ENCODE measurements around the gene PAX4.

Gene PAX4

GRCh38 chr7:127648986-127649385 is 31.0 kb upstream of the PAX4 start:
- Mint-ChIP-seq H3K4me1 (ENCODE audit: low read depth) (peaks cover 20% of the 10 kb centered on the region), H3K36me3 (ENCODE audit: low read depth) (peaks cover 8% of the 10 kb centered on the region), H3K9me3 (no peaks in the 10 kb centered on the region), H3K27me3 (ENCODE audit: low read depth) (peaks cover 5% of the 10 kb centered on the region), H3K4me3 (no peak overlapping the region), H3K27ac (no peak overlapping the region)
- DNase-seq (ENCODE audit: low spot score), result no peak

- no peak overlapping the region for H3K4me3 Mint-ChIP-seq
- peaks cover 8% of the 10 kb centered on the region for H3K27me3 Mint-ChIP-seq (ENCODE audit: low read depth)
- no peaks in the 10 kb centered on the region for H3K9me3 Mint-ChIP-seq
- H3K27ac Mint-ChIP-seq, result no peak overlapping the region
- H3K4me1 Mint-ChIP-seq (ENCODE audit: low read depth), result peaks cover 7% of the 10 kb centered on the region
- H3K36me3 Mint-ChIP-seq (ENCODE audit: low read depth), result peaks cover 3% of the 10 kb centered on the region
- no peak for DNase-seq (ENCODE audit: low spot score)
Observed at GRCh38 chr7:127647636-127648035, 29.7 kb upstream of the PAX4 start.

- Mint-ChIP-seq H3K27ac (no peak overlapping the region), H3K27me3 (ENCODE audit: low read depth) (peaks cover 17% of the 10 kb centered on the region), H3K36me3 (ENCODE audit: low read depth) (no peaks in the 10 kb centered on the region), H3K4me3 (no peak overlapping the region), H3K4me1 (ENCODE audit: low read depth) (no peaks in the 10 kb centered on the region), H3K9me3 (no peaks in the 10 kb centered on the region)
- DNase-seq (ENCODE audit: low spot score), result no peak
Observed at GRCh38 chr7:127644484-127644883, 26.5 kb upstream of the PAX4 start.

GRCh38 chr7:127638197-127638596 is 20.3 kb upstream of the PAX4 start:
- Mint-ChIP-seq H3K9me3 (no peaks in the 10 kb centered on the region), H3K27me3 (ENCODE audit: low read depth) (peaks cover 30% of the 10 kb centered on the region), H3K27ac (no peak overlapping the region), H3K36me3 (ENCODE audit: low read depth) (no peaks in the 10 kb centered on the region), H3K4me1 (ENCODE audit: low read depth) (no peaks in the 10 kb centered on the region), H3K4me3 (no peak overlapping the region)
- DNase-seq (ENCODE audit: low spot score), result no peak

- H3K36me3 Mint-ChIP-seq (ENCODE audit: low read depth), result no peaks in the 10 kb centered on the region
- no peak overlapping the region for H3K4me3 Mint-ChIP-seq
- no peaks in the 10 kb centered on the region for H3K9me3 Mint-ChIP-seq
- peaks cover 31% of the 10 kb centered on the region for H3K27me3 Mint-ChIP-seq (ENCODE audit: low read depth)
- no peak overlapping the region for H3K27ac Mint-ChIP-seq
- H3K4me1 Mint-ChIP-seq (ENCODE audit: low read depth), result no peaks in the 10 kb centered on the region
- DNase-seq (ENCODE audit: low spot score), result no peak
Observed at GRCh38 chr7:127635659-127636285, 17.8 kb upstream of the PAX4 start.

- H3K4me3 Mint-ChIP-seq, result no peak overlapping the region
- H3K27me3 Mint-ChIP-seq (ENCODE audit: low read depth), result peaks cover 21% of the 10 kb centered on the region
- H3K9me3 Mint-ChIP-seq, result no peaks in the 10 kb centered on the region
- H3K36me3 Mint-ChIP-seq (ENCODE audit: low read depth), result no peaks in the 10 kb centered on the region
- no peak for DNase-seq (ENCODE audit: low spot score)
- no peaks in the 10 kb centered on the region for H3K4me1 Mint-ChIP-seq (ENCODE audit: low read depth)
- no peak overlapping the region for H3K27ac Mint-ChIP-seq
Observed at GRCh38 chr7:127632276-127632910, 14.5 kb upstream of the PAX4 start.

DNA sequence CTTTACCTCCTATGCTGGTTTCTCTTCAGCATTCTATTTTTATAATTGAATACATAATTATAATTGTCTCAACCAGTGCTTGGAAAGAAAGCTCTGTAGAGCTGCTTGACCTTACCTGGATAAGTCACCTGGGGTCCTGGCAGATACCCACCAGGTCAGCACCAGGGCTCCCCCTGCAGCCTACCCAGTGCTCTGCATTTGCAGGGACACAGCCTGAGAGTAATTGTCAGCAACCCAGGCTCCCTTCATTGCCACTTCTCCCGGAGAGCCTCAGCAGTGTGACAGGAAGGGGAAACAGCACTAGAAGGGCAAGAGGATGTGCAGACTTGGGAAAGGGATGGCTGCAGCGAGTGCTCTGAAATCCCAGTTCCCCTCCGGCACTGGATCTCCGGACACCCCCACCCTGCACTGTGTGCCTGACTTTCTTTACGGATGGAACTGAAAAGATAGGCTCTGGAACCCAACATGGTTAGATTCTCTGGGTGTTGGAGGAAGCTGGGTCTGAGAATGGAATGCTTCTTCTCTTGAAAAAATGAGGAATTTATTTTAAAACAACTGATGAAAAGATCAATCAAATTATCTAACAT is 11.4 kb upstream of the PAX4 start:
- no peak for DNase-seq (ENCODE audit: low spot score)
- no peaks in the 10 kb centered on the region for H3K36me3 Mint-ChIP-seq (ENCODE audit: low read depth)
- H3K4me1 Mint-ChIP-seq (ENCODE audit: low read depth), result no peaks in the 10 kb centered on the region
- no peaks in the 10 kb centered on the region for H3K9me3 Mint-ChIP-seq
- H3K27ac Mint-ChIP-seq, result no peak overlapping the region
- no peak overlapping the region for H3K4me3 Mint-ChIP-seq
- peaks cover 27% of the 10 kb centered on the region for H3K27me3 Mint-ChIP-seq (ENCODE audit: low read depth)

DNA sequence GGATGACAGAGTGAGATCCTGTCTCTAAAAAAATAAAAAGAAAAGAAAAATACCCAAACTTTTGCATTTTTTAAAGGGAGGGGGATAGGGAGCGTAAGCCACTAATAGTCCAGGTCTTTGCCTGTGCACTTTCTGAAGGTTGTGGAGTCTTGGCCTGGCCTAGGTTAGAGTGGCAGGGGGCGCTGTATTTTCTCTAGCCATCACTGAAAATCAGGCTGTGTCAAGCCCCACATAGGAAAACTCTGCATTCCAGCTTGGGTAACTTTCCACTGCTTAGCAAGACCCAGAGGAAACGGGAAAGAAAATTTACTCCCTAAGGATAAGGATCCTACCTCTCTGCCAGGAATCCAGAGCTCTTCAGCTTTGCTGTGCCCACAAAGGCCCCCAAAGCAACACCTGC is 10.5 kb upstream of the PAX4 start:
- Mint-ChIP-seq H3K9me3 (no peaks in the 10 kb centered on the region), H3K36me3 (ENCODE audit: low read depth) (no peaks in the 10 kb centered on the region), H3K4me1 (ENCODE audit: low read depth) (no peaks in the 10 kb centered on the region), H3K27ac (no peak overlapping the region), H3K27me3 (ENCODE audit: low read depth) (peaks cover 28% of the 10 kb centered on the region), H3K4me3 (no peak overlapping the region)
- DNase-seq (ENCODE audit: low spot score), result no peak

DNA sequence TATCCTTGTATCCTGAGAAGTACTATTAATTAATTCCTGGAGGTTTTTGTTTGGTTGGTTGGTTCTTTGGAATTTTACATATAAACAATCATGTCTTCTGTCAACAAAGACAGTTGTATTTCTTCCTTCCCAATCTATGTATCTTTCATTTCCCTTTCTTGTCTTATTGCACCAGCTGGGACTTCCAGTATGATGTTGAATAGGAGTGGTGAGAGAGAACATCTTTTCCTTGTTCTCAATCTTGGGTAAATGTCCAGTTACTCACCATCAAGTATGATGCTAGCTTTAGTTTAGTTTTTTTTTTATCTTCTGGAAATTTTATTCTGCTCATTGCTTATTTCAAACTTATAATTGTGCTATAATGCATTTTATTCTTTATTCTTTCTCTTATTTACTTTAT is 7.4 kb upstream of the PAX4 start:
- DNase-seq (ENCODE audit: low spot score), result no peak
- no peaks in the 10 kb centered on the region for H3K4me1 Mint-ChIP-seq (ENCODE audit: low read depth)
- H3K27ac Mint-ChIP-seq, result no peak overlapping the region
- peaks cover 50% of the 10 kb centered on the region for H3K27me3 Mint-ChIP-seq (ENCODE audit: low read depth)
- no peak overlapping the region for H3K4me3 Mint-ChIP-seq
- H3K36me3 Mint-ChIP-seq (ENCODE audit: low read depth), result no peaks in the 10 kb centered on the region
- H3K9me3 Mint-ChIP-seq, result no peaks in the 10 kb centered on the region

DNA sequence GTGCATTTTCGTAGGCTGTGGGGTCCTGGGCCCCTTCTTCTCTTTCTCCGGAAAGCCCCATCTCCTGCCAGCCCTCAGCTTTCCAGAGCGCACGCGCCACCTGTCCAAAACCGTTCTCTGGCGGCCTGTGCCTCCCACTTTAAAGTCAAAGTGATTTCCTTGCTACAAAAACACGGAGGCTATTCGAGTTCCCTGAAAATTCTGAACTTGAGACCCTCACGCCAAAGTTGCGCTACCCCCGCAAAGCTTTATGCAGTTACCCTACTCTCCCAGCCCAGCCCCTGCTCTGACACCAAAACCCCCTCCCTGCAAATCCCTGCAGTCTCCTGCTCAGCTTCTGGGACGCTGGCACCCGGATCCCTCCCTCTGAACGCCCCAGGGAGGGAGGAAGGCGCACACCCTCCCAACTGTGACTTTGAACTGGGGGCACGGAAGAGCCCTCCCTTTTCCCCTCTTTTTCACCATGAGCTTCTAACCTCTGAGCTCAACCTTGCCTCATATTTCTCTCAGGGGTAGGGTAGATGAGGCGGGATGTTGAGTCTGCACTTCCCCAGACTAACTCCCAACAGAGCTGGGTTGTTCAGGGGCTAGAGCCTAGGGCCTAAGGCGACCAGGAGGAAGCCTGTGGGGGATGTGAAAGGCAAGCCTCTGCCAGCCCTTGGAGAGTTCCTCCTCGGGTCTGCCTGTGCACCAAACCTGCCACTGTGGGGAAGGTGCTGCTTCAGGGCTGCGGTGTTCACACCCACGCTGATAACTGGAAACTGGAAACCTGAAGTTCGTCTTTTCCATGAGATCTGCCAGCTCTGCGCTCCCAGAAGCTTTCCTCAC is 2.7 kb upstream of the PAX4 start:
- no peak overlapping the region for H3K27ac Mint-ChIP-seq
- H3K9me3 Mint-ChIP-seq, result no peaks in the 10 kb centered on the region
- no peaks in the 10 kb centered on the region for H3K36me3 Mint-ChIP-seq (ENCODE audit: low read depth)
- H3K4me3 Mint-ChIP-seq, result no peak overlapping the region
- peaks cover 59% of the 10 kb centered on the region for H3K27me3 Mint-ChIP-seq (ENCODE audit: low read depth)
- no peaks in the 10 kb centered on the region for H3K4me1 Mint-ChIP-seq (ENCODE audit: low read depth)
- no peak for DNase-seq (ENCODE audit: low spot score)

- Mint-ChIP-seq H3K4me3 (no peak overlapping the region), H3K9me3 (no peaks in the 10 kb centered on the region), H3K27ac (no peak overlapping the region), H3K27me3 (ENCODE audit: low read depth) (peaks cover 55% of the 10 kb centered on the region), H3K36me3 (ENCODE audit: low read depth) (no peaks in the 10 kb centered on the region), H3K4me1 (ENCODE audit: low read depth) (no peaks in the 10 kb centered on the region)
- no peak for DNase-seq (ENCODE audit: low spot score)
Observed at GRCh38 chr7:127619681-127620405, 1.9 kb upstream of the PAX4 start.

DNA sequence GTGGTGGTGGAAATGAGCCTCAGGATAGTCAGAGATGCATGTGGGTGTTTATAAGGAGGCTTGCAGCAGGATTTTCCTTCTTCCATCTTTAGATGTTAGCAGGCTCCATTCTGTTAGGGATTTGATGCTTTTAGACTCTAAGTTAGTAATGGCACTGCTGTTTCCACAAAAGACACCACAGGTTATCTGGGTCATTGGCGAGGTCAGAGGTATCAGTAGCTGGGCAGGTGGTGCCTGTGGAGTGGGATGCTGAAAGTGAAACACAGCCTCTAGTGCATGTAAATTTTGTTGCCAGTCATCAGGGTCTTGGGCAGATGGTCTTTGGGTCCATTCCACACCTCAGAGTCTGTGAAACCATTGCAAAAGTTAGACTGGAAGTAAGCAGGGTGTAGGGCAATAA is 833 bp upstream of the PAX4 start:
- Mint-ChIP-seq H3K9me3 (no peaks in the 10 kb centered on the region), H3K36me3 (ENCODE audit: low read depth) (no peaks in the 10 kb centered on the region), H3K4me3 (no peak overlapping the region), H3K4me1 (ENCODE audit: low read depth) (no peaks in the 10 kb centered on the region), H3K27ac (no peak overlapping the region), H3K27me3 (ENCODE audit: low read depth) (peaks cover 48% of the 10 kb centered on the region)
- no peak for DNase-seq (ENCODE audit: low spot score)

GRCh38 chr7:127616724-127617123 is 1.2 kb downstream of the PAX4 start:
- Mint-ChIP-seq H3K36me3 (ENCODE audit: low read depth) (no peaks in the 10 kb centered on the region), H3K27ac (no peak overlapping the region), H3K4me1 (ENCODE audit: low read depth) (no peaks in the 10 kb centered on the region), H3K27me3 (ENCODE audit: low read depth) (peaks cover 36% of the 10 kb centered on the region), H3K9me3 (no peaks in the 10 kb centered on the region), H3K4me3 (no peak overlapping the region)
- DNase-seq (ENCODE audit: low spot score), result no peak

GRCh38 chr7:127612263-127612662 is 5.7 kb downstream of the PAX4 start:
- Mint-ChIP-seq H3K9me3 (no peaks in the 10 kb centered on the region), H3K4me1 (ENCODE audit: low read depth) (no peaks in the 10 kb centered on the region), H3K27ac (no peak overlapping the region), H3K27me3 (ENCODE audit: low read depth) (peaks cover 8% of the 10 kb centered on the region), H3K4me3 (no peak overlapping the region), H3K36me3 (ENCODE audit: low read depth) (no peaks in the 10 kb centered on the region)
- DNase-seq (ENCODE audit: low spot score), result no peak

All from T-helper 2 cell treated with Interferon-gamma antibody and Interleukin-4, amounts not matched to agents 5 μg/mL and 100 μg/mL, for 36 hours (primary cell).